CD4-positive, alpha-beta T cell treated with Interferon gamma for 1 hour (primary cell): Measurements from ENCODE around the gene CENPO.

Experiments
- DNase-seq: peaks from one replicate; pipeline ENCODE4 v3.0.0-alpha.2; 2020

The CENPO gene, protein sequence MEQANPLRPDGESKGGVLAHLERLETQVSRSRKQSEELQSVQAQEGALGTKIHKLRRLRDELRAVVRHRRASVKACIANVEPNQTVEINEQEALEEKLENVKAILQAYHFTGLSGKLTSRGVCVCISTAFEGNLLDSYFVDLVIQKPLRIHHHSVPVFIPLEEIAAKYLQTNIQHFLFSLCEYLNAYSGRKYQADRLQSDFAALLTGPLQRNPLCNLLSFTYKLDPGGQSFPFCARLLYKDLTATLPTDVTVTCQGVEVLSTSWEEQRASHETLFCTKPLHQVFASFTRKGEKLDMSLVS

DNA sequence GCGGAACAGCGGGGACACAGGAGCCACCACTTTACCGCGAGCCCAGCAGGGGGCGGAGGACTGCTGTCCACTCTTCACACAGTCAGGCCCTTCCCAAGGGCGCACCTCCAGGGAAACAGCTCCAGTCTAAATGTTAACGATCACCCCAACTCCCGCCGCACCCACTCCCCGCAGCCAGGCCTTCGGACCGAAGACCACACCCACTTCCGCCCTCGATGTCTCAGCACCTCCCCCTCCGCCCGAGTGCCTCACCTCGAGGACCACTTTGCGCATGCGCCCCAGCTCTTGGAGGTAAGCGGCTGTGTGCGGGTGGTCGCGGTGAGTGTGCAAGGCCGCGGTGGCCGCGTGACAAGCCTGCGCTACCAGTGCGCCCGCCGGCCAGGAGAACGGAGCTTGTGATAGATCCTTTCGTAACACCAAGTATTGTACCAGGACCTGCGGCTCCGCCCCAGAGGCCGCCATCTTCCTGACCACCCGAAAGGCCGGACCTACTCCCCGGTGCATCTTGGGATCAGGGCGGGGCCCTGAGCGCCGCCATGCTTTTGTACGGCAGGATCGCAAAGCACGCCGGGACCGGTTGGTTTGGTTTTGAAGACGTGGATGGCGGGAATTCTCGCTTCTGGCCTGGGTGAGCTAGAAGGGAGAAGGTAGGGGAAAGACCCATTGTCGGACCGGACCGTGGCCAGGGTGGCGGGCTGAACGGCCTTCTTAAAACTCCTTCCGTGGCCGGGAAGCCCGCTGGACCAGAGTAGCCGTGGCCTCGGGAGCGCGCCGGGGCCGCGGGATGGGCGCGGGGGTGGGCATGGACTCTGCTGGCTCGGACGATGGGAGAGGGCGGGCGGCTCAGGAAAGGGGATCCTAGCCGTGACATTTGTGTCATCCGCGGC lies at the start of gene CENPO, which contains the start of gene PTRHD1:
Gene CENPO (plus strand): TSS at position 552 of the 887 bp plus-strand sequence. CDS start 495 bp downstream, outside the sequence.
Gene PTRHD1 (minus strand): TSS at position 518 of the 887 bp plus-strand sequence. CDS start 14 bp downstream, at position 504.
- DNase-seq = peak; percentile 95

DNA sequence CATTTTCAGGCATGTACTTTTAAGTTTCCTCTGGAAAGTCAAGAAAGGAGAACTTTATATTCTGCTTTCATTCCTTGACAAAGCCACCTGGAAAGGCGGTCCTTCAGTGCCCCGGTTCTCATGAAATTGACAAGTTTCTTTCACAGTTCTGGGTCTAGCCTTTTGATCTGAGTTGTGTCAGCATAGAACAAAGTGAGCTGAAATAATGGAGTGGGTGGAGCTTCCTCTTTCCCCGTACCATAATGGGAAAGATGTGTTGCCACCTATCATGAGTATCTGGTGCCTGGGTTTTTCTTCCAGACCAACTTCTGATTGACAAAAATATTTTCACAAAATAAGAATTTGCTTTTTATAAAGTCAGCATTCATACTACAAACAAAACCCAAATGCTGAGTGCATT lies 49.3 kb upstream of the CENPO start:
- DNase-seq = no peak

DNA sequence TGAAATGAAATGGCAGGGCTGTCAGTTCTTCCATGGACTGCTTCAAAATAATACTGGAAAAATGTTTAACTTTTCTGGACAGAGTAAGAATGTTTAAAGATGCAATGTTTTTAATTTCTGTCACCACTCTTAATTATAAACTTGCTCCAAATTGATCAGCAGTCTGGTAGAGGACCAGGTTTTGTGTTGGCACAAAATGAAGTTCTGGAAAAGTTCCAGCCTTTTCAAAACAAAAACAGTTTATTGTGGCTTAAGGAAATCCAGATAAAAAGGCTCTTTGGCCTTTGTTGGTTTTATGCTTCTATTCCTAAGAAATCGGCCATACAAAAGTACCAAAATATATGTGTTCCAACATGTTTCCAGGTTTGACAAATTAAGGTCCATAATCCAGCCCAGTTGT lies 48.9 kb upstream of the CENPO start:
- no peak for DNase-seq

DNA sequence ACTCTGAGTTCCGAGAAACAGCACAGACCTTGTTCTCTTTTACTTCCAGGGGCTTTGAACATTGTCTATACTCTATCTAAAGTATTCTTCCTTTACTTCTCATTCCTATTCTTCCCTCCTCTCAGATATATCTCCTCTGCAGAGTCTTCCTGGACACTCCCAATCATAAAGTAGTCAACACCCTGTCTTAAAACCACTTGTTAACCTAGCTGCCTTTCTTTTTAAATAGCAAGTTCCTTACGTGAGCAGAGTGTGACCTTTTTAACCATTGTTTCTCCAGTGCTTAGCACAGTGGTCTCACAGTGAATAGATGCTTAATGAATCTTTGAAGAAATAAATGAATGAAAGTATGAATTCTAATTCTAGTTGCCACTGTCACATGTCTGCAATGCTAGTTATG lies 47.4 kb upstream of the CENPO start:
- DNase-seq = no peak

DNA sequence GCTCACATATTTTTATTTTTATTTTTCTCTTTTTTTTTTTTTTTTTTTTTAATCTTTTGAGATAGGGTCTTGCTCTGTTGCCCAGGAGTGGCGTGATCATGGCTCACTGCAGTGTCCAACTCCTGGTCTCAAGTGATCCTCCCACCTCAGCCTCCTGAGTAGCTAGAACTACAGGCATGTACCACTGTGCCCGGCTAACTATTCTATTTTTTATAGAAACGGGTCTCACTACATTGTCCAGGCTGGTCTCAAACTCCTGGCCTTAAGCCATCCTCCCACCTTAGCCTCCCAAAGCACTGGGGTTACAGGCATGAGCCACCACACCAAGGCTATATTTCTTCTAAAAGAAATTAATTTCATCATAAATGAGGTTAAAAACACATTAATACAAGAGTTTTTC lies 45.9 kb upstream of the CENPO start:
- no peak for DNase-seq

DNA sequence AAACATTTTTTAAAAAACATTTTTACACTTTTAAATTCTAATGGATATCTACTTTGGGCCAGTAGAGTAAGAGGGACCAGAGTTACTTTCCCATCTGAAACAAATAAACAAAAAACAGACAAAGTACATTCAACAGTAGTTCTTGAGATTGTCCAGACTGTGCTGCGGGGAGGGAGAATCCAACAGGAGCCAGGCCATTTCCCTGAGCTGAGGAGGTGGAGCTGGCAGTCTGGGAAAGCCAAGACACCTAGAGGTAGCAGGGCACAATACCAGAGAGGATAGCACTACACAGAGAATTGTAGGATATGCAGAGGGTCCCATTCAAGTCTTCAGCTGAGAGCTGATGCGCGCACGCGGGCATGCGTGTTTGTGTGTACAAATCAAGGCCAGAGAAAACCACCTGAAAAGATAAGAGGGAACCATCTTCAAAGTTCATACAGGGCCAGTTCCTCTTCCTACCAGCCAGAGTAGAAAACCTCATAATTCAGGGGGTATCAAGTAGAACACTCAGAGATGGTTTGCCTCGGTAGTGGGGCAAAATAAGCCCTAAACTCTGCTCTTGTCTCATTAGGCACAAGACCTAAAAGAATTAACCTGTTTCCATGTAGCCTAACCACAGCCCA lies 44.0 kb upstream of the CENPO start:
- no peak for DNase-seq

DNA sequence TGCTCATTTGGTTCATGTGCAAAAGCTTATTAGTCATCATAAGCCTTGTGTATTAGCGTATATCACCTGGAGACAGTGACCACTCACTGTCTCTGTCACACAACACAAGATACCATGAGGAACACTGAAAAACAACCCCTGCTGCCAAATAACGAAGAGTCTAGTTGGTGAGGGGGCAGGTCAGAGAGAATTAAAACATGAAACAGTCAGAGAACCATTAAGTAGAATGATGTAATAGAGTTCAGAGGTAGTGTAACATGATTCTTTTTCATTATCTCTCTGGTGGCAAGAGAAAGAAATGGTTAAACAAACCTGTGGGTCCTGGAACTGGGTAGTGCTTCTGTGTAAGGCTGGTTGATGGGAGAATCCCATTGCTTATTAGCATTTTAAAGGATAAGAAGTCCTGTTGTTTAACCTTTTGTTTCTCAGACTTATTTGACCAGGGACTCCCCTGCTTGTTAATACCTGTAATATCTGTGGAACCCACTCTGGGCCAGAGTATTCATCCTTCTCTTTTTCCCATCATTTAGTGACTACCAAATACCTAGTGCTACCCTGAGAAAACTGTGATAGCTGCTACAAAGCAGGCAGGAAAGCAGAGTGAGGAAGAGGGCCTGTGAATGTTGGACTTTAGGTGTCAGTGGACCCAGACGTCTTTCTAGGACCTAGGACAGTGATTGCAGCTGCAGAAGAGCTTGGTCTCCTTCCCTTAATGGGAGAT lies 38.1 kb upstream of the CENPO start:
- no peak for DNase-seq

DNA sequence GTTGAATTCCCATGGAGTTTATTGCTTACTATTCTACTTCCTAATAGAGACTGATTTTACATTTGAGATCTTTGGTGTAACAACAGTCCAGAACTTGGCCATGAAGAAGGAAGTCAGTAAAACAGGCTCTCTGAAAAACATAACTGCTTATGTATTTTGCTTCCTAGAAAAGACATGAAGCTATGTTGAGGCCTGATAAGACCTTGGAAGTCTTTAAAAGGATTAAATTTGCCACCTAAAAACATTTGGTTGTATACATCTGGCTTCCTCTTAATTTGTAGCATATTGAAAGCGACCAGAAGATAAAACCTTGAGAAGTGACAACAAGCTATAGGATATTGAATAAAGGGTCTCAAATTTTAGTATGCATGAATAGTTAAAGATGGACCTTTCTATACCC lies 36.4 kb upstream of the CENPO start:
- no peak for DNase-seq

DNA sequence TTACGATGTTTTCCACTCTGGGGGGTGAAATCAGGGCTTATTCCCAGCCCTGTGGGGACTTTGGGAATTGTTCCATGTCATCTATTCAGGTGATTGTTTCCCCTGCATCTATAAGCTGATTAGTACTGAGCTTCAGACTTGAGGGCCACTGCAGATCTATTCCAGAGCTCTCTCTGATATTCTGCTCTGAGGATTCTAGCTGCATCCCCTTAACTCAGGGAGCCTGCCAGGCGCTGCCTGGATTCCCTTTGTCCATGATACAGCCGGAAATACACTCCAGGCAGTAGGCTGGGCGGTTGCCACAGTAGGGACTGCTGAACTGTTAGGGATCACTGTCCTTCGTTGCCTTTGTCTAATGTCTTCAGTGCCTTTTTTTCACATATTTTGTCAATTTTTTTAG lies 31.4 kb upstream of the CENPO start:
- DNase-seq = no peak

DNA sequence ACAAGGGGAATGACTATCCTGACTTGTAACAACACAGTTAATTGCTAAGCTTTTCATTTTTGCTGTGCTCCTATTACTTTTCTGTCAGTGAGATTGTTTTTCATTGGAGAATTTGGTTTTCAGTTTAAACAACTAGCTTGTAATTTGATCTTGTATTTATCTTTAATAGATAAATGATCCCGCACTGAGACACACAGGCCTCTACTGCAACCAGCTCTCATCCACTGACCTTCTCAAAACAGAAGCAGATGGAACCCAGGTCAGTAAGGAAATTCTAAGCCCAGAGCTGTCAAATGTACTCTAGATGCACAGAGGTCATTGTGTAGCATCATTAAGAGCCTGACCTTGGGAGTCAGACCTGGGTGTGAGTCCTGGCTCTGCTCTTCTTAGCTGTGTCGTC lies 30.7 kb upstream of the CENPO start:
- DNase-seq = no peak

DNA sequence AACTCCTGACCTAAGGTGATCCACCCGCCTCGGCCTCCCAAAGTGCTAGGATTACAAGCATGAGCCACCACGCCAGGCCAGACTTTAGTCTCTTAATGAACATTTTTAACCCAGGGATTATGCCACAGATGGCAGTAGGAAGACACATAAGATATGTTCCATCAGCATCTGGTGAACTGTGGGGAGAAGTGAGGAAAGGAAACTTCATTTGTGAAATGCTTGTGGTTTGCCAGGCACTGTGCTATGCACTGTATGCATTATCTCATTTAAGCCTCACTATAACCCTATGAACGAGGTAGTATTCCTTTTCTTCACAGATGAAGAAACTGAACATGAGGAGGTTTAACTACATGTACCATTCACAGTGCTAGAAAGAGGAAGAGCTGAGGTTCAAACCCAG lies 29.4 kb upstream of the CENPO start:
- no peak for DNase-seq

DNA sequence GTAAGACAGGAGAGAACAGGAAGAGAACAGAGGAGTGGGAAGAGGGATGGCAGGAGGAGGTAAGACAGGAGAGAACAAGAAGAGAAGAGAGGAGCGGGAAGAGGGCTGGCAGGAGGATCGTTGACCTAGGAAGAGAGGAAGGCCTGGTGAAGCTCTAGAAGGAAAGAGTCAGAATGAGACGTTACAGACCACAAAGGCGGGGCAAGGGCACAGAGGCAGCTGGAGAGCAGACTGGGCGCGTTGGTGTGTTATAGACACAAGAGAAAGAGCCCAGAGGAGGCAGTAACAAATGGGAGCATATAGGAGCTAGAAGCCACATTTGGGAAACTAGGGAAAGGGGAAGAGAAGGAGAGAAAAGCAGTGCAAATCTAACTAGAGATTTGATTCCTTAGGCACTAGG lies 26.6 kb upstream of the CENPO start:
- DNase-seq = no peak

DNA sequence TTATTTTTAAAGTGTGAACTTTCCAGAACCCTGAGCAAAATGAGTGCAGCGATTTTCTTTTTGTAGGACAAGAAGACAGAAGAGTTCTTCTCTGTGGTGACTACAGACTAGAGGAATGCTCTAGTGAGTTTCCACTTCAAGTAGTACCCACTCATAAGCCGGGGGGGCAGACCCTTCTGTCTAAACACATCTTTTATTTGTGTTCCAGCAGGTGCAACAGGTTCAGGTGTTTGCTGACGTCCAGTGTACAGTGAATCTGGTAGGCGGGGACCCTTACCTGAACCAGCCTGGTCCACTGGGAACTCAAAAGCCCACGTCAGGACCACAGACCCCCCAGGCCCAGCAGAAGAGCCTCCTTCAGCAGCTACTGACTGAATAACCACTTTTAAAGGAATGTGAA lies 25.2 kb upstream of the CENPO start:
- DNase-seq = no peak

DNA sequence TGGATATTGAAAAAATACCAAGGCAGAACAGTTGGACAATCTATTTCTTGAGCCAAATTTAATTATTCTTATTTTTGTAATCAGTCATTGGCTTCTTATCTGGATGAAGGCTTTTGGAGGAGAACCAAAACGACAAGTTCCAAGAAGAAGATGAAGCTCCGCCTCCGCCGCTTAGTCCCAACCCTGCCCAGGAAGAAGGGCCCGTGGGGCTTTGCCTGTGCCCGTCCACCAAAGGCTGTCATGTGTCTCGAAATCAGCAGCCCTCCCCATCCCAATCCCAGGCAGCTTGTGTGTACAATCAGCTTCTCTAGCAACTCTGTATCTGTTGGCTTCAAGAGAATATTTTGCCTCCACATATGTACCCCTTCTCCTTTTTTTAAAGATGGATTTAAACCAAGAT lies 24.6 kb upstream of the CENPO start:
- DNase-seq = no peak

DNA sequence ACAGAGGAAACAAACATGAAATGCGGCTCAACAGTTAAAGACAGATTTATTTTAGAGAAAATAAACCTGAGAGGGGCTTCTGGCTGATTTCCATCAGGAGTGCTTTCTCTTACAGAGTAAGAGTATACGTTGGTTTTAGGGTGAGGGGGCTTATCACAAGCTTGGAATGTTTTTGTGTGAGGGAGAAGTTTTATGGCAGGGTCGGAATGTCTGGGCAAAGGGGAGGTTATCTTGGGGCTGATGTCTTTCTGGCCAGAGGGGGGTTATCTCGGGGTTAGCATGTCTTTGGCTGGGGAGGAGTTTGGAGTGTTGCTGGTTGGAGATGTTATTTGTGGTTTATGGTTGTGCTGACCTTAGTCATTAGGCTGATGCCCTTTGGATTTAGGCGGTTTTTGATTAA lies 22.2 kb upstream of the CENPO start:
- no peak for DNase-seq

DNA sequence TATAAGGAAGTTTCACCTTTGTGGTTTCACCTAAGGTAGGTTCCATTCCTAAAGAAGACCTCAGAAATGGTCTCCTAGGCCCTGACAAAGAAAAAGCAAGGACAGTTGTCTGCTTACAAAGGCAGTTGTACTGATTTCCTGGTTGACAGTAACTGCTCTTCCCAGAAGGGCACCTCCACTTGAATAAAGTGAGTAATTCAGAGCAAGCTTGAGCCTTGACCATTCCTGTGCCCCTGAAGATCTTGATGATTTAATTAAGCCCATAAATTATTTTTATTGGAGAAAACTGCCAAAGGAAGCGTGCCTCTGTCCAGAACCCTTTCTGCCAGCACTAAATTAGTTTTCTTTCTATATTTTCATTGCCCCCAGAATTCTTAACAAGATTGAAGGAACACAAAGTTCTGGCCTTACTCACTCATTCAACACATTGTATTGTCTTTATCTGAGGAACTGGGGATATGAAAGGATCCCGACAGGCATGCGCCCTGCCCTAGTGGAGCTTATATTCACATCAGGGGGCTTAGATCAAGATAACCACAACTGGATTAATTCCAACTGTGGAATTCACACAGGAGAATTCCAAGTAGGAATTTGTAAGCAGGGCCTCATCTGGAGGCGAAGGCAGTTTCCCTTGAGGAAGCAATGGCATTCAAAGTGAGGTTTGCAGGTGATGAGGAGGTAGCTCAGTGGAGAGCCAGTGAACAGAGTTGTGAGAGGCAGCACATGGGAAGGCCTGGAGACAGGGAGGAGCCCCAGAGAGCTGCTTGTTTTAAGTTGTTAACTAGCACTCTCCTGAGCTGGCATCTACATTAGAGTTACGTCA lies 21.2 kb upstream of the CENPO start:
- DNase-seq = no peak

DNA sequence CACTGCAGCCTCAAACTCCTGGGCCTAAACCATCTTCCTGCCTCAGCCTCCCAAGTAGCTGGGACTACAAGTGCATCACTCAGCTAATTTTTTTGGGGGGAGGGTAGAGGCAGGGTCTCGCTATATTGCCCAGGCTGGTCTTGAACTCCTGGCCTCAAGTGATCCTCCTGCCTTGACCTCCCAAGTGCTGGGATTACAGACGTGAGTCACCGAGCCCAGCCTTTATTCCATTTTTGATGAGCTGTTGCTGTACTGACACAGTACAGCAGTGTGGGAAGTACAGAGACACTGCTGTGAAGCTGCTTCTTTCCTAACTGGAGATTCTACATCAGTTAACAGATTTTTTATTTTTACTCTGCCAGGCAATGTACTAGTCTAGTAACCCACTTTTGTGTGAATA lies 18.9 kb upstream of the CENPO start:
- DNase-seq = no peak

DNA sequence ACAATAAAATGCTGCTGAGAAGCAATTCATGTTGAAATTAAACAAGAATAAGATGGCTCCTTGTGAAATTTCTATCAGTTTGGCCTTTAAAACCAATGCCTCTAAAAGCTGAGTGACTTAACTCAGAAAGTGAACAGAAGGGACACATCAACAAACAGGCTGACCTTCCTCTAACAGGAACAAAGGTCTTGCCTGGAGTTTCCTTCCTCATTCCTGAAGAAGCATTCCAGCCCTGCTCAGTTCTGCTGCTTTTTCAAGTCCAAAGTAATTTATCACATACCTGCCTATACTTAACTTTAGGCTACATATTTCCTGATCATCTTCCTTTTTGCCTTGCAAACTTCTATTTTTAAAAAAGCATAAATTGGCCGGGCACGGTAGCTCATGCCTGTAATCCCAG lies 14.1 kb upstream of the CENPO start:
- DNase-seq = no peak

DNA sequence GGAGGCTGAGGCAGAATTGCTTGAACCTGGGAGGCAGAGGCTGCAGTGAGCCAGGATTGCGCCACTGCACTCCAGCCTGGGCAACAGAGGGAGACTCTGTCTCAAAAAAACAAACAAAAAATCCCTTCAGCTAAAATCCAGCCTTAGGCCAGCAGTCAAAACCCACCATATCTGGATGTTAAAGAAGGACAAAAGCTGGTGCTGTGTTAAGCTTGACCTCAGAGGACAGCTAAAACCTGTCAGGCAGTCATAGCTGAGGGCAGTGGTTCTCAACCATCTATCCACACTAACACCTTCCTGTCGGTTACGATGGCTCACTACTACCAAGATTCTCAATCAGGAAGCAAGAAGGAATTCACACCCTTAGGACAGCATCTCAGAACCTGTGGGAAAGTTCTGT lies 9.6 kb upstream of the CENPO start:
- no peak for DNase-seq

DNA sequence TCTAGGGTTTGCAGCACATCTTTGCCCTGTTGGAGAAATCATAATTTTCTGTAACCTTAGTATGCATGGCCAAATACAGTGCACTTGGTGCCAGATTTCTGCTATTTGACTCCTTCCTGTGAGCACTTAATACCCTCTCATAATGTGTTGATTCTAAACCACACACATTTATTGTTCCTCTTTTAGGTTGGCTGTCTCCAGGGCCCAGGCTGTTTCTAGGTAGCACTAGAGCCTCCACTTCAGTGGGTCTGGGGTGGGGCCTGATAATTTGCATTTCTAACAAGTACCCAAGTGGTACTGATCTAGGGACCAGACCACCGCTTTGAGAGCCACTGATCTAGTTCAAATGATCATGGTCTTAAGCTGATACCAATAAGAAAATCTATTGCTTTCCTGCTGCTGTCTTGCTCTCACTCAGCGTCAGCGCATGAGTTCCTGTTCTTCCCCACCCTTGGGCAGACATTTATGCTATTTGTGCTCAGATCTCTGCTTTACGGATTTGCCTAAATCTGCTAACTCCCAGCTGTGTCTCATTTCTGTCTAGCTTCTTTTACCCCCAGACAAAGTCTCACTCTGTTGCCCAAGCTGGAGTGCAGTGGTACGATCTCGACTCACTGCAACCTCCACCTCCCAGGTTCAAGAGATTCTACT lies 7.4 kb upstream of the CENPO start:
- DNase-seq = peak; percentile 27

DNA sequence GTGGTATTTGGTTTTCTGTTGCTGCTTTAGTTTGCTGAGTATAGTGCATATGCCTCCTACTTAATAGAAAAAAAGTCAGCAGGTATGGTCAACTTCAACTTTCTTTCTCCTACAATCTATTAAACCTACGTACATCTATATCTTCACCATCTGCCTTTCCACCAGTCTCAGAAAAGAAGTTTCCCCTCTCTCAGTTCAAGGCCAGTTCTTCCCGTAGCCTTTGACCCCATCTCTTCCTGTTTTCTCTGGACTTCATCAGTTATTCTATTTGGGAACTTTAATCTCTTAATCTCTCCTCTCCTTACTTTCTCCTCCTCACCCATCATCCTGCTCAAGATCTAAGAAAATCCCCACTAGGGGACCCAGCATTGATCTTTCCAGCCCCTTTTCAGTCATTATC lies 5.7 kb upstream of the CENPO start:
- no peak for DNase-seq

DNA sequence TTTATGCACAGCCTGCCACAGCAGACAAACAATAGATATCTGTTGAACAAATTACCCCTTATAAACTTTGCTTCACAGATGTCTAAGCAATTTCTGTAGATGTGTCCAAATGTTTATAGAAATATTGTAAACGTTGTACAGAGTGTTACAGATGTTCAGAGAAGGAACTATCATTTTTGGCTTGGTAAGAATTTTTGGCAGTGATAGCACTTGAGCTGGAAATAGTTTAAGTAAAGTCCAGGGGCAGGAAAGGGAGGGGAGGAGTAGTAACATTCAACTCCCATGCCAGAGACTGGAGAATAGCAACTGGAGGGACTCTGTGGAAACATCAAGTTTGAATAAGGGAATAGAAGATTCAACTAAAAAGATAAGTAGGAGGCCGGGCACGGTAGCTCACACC lies 4.4 kb upstream of the CENPO start:
- no peak for DNase-seq
